ENCODE data around the gene UPK3B.
"Not testable (repeated sequence)": the region's sequence is repeated elsewhere in the genome, so short reads cannot be mapped to it uniquely, and the experiment has no call there.

- not testable (repeated sequence) for TF ChIP-seq CTCF (IDR thresholded peaks at IDR 0.05); POLR2AphosphoS5 (IDR thresholded peaks at IDR 0.05); POLR2A (IDR thresholded peaks at IDR 0.05); EP300 (IDR thresholded peaks at IDR 0.05; ENCODE audit: low read depth)
Observed at GRCh38 chr7:76499924-76500241, 10.5 kb upstream of the UPK3B start.

Data from transverse colon (tissue), 4 donors.